ENCODE data around the gene RAMACL.

DNA sequence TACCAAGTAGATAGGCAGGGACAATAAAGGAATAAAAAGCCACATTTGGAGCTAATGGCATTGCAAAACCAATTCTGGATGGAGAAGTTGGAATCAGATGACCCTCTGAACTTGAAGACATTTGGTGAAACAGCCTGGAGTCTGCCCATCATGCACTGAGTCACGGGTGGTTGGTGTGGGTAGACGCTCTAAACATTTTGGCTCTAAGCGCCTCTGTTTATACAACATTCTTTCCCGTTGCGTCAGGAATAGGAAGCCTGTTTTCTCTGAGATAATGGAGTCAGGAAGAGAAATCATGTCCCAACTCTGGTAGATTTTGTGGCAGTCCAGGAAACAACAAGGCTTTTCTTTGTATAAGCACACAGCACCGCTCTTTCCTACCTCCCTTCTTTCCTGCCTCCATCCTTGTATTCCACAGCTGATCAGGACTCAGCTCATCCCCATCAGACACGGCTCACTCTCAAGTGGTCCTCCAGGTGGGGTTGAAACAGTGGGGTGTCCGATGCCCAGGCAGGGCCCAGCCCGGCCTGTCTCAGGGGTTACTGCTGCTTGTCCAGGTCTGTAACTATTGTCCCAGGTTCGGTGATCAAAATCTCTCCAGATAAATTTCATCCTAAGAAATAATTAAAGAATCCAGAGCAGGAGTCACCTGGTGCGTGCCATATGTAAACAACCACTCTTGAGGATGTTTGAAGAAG, 12.1 kb upstream of the RAMACL start:
- TF ChIP-seq YY1 (IDR thresholded peaks at IDR 0.05; ENCODE audit: low read depth) (no peak), FOXM1 (IDR thresholded peaks at IDR 0.05; ENCODE audit: borderline replicate concordance, low read depth) (no peak), RAD21 (IDR thresholded peaks at IDR 0.05; ENCODE audit: low read depth) (no peak), CREB1 (IDR thresholded peaks at IDR 0.05; ENCODE audit: low read depth) (no peak), ZBTB7A (IDR thresholded peaks at IDR 0.05; ENCODE audit: low read depth) (no peak), TEAD4 (IDR thresholded peaks at IDR 0.05) (no peak), NFIC (IDR thresholded peaks at IDR 0.05) (no peak), TCF12 (IDR thresholded peaks at IDR 0.05; ENCODE audit: low read depth) (no peak), TAF1 (IDR thresholded peaks at IDR 0.05; ENCODE audit: low read depth) (no peak), CEBPB (IDR thresholded peaks at IDR 0.05) (no peak)
- TF ChIP-seq, protein P1, sequence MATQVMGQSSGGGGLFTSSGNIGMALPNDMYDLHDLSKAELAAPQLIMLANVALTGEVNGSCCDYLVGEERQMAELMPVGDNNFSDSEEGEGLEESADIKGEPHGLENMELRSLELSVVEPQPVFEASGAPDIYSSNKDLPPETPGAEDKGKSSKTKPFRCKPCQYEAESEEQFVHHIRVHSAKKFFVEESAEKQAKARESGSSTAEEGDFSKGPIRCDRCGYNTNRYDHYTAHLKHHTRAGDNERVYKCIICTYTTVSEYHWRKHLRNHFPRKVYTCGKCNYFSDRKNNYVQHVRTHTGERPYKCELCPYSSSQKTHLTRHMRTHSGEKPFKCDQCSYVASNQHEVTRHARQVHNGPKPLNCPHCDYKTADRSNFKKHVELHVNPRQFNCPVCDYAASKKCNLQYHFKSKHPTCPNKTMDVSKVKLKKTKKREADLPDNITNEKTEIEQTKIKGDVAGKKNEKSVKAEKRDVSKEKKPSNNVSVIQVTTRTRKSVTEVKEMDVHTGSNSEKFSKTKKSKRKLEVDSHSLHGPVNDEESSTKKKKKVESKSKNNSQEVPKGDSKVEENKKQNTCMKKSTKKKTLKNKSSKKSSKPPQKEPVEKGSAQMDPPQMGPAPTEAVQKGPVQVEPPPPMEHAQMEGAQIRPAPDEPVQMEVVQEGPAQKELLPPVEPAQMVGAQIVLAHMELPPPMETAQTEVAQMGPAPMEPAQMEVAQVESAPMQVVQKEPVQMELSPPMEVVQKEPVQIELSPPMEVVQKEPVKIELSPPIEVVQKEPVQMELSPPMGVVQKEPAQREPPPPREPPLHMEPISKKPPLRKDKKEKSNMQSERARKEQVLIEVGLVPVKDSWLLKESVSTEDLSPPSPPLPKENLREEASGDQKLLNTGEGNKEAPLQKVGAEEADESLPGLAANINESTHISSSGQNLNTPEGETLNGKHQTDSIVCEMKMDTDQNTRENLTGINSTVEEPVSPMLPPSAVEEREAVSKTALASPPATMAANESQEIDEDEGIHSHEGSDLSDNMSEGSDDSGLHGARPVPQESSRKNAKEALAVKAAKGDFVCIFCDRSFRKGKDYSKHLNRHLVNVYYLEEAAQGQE (IDR thresholded peaks at IDR 0.05; ENCODE audit: low read depth) = no peak
- TF ChIP-seq, protein P2, sequence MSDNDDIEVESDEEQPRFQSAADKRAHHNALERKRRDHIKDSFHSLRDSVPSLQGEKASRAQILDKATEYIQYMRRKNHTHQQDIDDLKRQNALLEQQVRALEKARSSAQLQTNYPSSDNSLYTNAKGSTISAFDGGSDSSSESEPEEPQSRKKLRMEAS (IDR thresholded peaks at IDR 0.05) = no peak
